Measurements from ENCODE around the gene MRPS6.

- no peak for TF ChIP-seq CTCF (IDR thresholded peaks at IDR 0.05; ENCODE audit: insufficient read depth, low read length)
- TF ChIP-seq POLR2AphosphoS5 (IDR thresholded peaks at IDR 0.05; ENCODE audit: low read depth) = no peak
Observed at GRCh38 chr21:34035619-34036354, 37.6 kb upstream of the MRPS6 start.
